GM19467 (cell line): Measurements from ENCODE around the gene GSC2.
"Not testable (repeated sequence)": the region's sequence is repeated elsewhere in the genome, so short reads cannot be mapped to it uniquely, and the experiment has no call there.

Source experiments
- ATAC-seq: cut with Tn5 transposase; IDR thresholded peaks from one replicate; pipeline ENCODE4 v1.9.1; 2021; ENCODE audit warnings: mild to moderate bottlenecking, moderate library complexity; ENCODE audit not compliant: unreplicated experiment

The GSC2 gene

GRCh38 chr22:19178065-19178656 is 28.1 kb upstream of the GSC2 start:
- no peak for ATAC-seq

DNA sequence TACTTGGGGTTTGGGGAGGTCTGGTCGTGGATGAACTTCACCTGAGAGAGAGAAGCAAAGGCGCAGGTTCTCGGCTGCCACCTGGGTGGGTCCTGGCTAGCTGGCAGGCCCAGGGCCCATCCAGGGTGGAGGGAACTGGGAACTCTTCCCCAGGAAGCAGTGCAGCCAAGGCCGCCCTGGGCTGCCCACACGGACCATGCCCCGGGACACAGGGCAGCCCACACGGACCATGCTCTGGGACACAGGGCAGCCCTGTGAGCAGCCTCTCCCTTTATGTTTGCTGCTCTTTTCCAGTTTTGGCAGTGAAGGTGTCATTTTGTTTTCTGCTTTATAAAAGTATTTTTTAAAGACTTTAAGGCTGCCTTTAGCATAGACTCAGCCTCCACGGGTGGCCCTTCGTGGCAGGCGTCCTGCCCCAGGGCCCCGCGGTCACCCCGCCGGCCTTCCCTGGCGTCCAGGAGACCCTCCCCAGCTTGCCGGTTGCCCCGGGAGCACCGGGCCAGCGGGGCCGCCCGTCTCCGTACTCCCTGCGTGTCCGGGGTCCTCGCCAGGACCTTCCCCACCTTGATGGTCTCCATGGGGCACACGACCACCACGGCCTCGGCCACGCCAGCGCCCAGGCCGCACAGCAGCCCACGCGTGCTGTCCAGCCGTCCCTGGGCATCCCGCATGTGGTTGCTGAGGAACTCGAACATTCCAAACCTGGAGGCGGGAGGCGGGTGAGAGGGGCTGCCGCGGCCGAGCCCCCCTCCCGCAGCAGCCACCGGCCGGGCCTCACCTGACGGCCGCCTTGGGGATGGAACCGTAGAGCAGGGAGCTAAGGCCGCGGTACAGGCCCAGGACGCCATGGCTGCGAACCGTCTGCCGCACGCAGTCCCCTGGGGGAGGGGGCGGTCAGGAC is 27.3 kb upstream of the GSC2 start:
- ATAC-seq, result no peak

DNA sequence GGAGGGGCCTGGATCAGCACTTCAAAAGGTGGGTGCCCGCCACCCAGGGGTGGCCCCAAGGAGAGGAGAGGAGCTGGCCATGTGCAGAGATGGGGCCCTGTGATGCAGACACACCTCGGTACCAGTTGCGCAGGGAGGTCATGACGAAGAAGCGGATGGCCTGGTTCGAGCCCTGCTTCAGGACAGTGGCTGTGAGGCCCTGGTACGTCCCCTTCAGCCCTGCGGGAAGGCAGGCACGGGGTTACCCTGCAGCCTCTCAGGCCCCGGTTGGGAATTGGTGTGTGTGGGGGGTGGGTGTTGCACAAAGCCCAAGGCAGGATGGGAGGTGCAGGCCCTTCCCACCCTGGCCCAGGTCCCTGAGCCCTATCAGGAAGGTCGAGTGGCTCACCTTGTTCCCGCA is 26.6 kb upstream of the GSC2 start:
- ATAC-seq, result no peak

GRCh38 chr22:19176175-19176643 is 26.1 kb upstream of the GSC2 start:
- ATAC-seq, result no peak

GRCh38 chr22:19175602-19176174 is 25.6 kb upstream of the GSC2 start:
- ATAC-seq, result no peak

- no peak for ATAC-seq
Observed at GRCh38 chr22:19175026-19175601, 25.0 kb upstream of the GSC2 start.

DNA sequence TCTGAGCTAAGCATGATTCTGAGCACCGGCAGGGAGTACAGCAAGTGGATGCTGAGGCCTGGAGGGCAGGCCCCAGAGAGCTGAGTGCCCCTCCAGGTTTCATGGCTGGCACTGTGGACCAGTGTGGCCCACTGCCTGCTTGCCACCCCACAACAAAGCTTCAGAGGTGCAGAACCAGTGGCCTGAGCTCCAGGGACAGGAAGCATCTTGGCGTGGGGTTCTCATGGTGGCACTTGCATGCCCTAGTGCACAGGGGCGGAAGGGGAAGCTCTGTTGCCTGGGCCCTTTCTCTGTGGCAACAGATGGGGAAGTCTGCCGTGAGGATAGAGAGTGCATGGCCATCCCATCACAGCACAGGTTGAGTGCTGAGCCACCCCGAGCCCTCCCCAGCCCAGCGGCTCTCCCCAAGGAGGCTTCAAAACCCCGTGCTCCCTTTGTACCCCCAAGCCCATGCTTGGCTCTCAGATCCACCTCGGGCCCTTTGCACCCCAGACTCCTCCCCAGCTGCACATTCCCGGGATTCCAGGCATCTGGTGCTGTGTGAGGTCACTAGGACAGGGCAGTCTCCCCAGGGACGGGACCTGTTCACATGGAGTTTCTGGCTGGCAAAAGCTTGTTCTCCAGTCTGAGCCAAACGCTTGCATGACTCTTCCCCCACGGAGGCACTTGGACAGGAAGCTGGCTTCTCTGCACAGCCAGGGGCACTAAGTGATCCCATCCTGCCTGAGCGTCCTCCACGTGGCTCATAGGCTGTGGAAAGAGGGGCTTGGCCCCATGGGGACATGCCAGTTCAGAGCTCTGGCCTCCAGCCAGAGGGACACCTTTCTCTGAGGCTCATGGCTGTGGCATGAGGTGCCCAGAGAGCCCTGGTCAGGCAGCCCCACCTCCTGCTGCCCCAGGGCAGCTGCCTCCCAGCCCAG is 24.3 kb upstream of the GSC2 start:
- no peak for ATAC-seq

DNA sequence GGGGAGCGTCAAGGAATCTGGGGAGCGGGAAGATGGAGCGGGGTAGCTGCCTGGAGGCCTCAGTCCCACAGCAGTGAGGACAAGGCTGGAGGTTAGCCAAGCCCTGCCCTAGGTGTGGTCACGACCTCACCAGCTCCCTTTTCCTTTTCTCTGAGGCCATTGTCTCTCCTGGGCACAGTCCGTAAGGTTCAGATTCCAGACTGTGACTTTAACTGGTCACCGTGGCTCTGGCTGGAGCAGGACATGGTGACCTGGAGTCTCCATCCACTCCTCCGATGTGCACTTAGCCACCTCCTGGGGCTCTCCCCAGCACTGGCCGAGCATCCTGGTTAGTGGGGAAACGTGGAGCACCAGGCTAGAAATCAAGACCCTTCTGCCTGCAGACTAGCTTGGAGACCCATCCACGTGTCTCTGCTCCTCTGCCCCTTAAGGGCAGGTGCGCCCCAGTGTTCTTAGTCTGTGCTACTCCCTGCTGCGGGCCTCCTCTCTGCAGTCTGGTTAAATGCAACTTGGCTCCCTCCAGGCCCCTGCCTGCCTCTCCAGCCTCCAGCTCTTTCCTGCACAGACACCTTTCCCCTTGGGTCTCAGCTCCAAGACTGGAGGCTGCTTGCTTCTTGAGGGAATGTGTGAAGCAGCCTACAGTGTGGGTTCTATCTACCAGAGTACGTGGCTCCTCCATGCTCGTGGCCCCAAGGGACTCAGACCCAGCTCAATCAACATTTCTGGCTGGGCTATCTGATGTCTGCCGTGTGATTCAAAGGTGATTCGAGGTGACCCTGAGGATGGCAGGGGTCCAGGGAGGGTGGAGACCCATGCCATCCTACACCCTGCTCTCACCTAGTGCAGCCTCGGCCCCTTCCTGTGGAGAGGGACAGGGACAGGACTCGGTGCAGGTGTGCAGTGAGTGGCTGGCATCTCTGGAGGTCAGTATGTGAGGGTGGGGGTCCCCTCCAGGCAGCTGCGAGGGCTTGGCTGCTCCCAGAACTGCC is 23.2 kb upstream of the GSC2 start:
- ATAC-seq, result no peak

- ATAC-seq, result no peak
Observed at GRCh38 chr22:19172213-19173046, 22.3 kb upstream of the GSC2 start.

DNA sequence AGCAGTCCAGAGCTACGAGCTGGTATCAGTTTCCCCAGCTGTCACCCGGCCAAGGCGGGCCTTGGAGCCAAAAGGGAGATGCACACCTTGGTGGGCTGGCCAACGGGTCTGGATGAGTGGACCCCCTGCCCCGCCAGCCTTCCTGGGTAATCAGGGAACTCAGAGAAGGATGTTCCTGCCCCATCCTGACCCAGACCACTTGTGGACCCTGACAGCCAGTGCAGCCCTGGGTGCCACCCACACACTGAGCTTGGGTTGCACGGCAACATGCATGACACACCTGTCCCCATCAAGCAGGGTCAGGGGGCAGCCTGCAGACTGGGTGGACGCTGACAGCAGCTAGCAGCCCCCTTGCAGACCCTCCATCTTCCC is 19.8 kb upstream of the GSC2 start:
- no peak for ATAC-seq

GRCh38 chr22:19169002-19169946 is 19.2 kb upstream of the GSC2 start:
- no peak for ATAC-seq

- no peak for ATAC-seq
Observed at GRCh38 chr22:19168088-19168890, 18.2 kb upstream of the GSC2 start.

- no peak for ATAC-seq
Observed at GRCh38 chr22:19167106-19167869, 17.2 kb upstream of the GSC2 start.

DNA sequence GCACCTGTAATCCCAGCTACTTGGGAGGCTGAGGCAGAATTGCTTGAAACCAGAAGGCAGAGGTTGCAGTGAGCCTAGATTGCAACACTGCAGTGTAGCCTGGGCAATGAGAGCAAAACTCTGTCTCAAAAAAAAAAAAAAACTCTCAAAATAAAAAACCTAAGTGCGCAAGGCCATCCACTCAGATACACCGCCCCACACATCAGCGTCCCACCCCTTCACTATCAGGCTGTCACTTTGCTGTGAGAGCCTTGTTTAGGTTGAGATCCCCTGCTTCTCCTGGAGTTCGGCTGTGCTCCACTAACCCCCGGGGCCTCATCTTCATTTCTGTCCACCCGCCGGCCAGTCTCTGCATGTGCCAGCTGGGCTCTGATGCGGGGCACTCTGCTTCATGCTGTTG is 16.3 kb upstream of the GSC2 start:
- ATAC-seq, result no peak

GRCh38 chr22:19164425-19164824 is 14.3 kb upstream of the GSC2 start:
- no peak for ATAC-seq

- ATAC-seq, result not testable (repeated sequence)
Observed at GRCh38 chr22:19158649-19159048, 8.6 kb upstream of the GSC2 start.
